ENCODE measurements around the gene CALCB.

DNA sequence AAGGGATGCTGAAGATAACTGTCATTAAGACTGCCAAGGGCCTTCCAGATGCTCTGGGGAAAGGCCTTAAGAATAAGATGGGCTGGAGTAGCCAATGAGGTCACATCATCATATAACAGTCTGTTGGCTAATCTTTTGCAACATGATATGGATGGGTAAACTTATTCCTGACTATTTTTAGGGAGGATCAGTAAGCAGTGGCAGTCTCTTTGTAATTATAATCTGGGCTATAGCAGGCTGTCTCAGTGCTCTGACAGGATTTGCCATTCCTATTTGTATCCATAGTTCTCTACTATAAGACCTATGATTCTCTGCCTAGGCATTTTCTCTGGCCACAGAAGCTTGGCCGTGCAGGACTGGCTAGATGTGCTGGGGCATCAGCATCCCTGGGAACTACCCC lies 16.1 kb upstream of the CALCB start:
- TF ChIP-seq EZH2phosphoT487 (IDR thresholded peaks at IDR 0.05; ENCODE audit: low read depth): no peak
- TF ChIP-seq, protein P1, sequence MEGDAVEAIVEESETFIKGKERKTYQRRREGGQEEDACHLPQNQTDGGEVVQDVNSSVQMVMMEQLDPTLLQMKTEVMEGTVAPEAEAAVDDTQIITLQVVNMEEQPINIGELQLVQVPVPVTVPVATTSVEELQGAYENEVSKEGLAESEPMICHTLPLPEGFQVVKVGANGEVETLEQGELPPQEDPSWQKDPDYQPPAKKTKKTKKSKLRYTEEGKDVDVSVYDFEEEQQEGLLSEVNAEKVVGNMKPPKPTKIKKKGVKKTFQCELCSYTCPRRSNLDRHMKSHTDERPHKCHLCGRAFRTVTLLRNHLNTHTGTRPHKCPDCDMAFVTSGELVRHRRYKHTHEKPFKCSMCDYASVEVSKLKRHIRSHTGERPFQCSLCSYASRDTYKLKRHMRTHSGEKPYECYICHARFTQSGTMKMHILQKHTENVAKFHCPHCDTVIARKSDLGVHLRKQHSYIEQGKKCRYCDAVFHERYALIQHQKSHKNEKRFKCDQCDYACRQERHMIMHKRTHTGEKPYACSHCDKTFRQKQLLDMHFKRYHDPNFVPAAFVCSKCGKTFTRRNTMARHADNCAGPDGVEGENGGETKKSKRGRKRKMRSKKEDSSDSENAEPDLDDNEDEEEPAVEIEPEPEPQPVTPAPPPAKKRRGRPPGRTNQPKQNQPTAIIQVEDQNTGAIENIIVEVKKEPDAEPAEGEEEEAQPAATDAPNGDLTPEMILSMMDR (IDR thresholded peaks at IDR 0.05; ENCODE audit: low read depth, low read length): no peak

Measured in OCI-LY3 (cell line).